CD4-positive, alpha-beta T cell treated with Interleukin-17A for 4 hours (primary cell): ENCODE data around the gene RTP5.
"Not testable (repeated sequence)": the region's sequence is repeated elsewhere in the genome, so short reads cannot be mapped to it uniquely, and the experiment has no call there.

Experiments used
- DNase-seq: peaks from one replicate; pipeline ENCODE4 v3.0.0-alpha.2; 2020; ENCODE audit warnings: mixed read lengths

Gene RTP5

GRCh38 chr2:241904011-241904718, 34.6 kb downstream of the RTP5 start:
- no peak for DNase-seq

DNA sequence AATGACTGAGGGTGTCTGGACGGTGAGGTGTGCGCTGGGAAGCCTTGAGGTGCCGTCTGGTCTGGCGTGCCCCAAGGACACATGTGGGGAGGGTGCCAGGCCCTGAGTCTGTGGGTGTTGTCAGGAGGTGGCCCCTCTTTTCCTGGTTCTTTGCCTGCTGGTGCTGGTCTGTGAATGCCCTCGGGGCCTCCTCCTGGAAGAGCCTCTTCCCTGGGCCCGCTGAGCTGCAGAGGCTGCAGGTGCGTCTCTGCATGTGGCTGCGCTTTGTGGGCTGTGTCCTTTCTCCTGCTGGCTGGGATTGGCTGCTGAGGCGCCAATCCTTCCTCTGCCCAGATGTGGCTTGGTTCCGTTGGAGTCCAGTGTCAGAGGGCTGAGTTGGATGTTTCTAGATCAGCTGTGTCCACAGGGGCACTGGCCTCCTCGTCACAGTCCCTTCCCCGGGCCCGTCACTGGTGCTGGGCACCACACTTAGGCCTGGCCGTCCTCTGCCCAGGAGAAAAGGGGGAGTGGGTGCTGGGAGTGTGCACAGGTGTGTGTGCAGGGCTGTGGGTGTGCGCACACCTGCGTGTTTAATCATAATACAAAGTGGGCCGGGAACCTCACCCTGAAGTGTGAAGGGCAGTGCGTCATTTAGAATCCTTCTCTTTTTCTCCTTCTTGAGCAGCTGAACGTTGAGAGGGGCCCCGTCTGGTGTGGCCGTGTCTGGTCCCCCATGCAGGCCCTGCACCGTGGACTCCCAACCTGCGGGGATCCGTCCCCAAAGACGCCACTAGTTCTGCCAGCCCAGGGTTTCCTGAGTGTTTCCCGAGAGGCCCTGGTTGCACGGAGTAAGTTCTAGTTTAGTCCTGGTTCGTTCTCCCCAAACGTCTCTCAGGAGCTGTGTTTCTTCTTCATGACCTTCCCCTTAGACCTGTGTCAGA, 35.5 kb downstream of the RTP5 start:
- DNase-seq = no peak

DNA sequence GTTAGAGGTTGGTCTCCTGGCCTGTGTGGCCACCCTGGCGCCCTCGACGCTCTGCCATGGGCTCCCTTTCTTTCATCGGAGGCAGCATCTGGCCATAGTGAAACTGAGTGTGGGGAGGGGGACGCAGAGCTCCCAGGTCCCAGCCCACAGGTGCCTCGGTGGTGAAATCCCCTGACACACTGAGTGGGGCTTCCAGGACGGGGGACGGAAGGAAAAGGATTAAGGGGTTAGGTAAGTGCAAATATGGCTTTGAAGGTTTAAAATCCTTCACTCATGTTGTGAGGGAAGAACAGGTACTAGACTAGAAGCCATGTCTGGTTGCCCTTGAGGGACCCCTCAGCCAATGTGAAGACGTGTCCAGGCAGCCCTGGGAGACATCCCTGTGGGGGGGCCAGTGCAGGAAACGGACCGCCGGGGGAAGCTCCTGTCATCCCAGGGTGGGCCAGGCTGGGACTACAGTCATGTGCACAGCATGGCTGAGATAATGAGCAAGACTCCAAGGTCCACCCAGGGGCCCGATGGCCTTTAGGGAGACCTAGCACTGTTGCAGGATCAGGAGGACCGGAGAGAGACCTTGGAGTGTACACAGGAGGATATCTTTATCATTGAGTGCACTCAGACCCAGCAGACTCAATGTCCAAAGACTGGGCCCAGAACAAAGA, 36.3 kb downstream of the RTP5 start:
- no peak for DNase-seq

GRCh38 chr2:241906378-241906770, 36.8 kb downstream of the RTP5 start:
- DNase-seq = not testable (repeated sequence)

GRCh38 chr2:241906826-241907570, 37.5 kb downstream of the RTP5 start:
- DNase-seq = no peak

DNA sequence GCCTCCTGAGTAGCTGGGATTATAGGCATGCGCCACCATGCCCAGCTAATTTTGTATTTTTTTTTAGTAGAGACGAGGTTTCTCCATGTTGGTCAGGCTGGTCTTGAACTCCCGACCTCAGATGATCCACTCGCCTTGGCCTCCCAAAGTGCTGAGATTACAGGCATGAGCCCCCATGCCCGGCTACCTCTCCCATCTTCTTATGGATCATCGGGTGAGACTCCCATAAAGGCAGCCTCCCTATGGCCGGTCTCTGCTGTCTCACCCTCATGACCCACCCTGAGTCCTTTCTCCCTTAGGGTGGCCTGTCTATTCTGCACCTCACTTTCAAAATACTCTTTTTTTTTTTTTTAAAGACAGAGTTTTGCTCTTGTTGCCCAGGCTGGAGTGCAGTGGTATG, 38.3 kb downstream of the RTP5 start:
- not testable (repeated sequence) for DNase-seq

DNA sequence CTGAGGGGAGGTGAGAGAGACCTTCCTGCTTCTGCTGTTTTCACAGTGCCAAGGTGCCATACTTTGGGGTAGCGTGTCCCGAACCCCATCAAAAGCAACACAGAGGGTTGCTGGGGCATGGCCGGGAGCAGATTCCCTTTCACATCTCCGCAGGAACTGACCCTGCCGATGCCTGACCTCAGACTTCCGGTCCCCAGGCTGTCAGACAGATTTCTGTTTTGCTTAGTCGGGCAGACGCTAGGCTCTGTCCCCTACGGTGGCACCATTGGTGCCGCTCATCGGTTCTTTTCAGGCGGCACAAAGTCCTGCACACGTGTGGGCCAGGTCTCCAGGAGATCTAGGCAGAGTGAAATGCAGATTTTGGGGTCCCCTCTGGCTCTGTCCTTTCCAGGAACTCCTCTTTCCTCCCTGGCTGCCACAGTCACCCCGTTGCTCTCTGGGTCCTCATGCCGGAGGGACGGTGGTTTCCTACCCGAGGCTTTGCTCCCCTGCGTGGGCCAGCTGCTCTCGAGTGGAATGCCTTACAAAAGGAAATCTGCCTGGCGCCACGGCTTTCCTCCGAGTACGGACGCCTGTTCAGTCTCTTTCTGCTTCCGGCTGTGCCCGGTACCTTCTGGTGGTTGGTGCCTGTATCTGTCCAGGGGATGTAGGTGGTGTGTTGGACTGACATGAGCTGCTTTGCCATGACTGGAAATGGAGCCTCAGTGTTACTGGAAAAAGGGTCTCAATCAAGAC, 39.3 kb downstream of the RTP5 start:
- no peak for DNase-seq

DNA sequence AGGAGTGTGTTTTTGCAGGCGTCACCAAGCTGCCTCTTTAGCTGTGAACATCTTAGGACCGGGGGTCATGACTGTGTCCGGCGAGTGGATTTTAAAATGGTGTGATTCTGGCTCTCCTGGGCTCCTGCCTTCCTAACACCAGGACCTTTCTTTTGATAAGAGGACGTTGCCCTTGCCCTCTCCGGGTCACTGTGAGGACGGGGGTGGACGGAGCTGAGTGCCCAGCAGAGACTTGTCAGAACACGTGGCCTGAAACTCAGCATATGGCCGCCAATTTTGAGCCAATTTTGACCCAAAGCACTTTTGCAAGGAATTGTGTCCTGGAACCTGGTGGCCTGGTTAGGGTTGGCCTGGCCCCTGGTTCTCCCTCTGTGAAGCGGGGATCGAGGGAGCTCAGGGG, 40.2 kb downstream of the RTP5 start:
- no peak for DNase-seq

DNA sequence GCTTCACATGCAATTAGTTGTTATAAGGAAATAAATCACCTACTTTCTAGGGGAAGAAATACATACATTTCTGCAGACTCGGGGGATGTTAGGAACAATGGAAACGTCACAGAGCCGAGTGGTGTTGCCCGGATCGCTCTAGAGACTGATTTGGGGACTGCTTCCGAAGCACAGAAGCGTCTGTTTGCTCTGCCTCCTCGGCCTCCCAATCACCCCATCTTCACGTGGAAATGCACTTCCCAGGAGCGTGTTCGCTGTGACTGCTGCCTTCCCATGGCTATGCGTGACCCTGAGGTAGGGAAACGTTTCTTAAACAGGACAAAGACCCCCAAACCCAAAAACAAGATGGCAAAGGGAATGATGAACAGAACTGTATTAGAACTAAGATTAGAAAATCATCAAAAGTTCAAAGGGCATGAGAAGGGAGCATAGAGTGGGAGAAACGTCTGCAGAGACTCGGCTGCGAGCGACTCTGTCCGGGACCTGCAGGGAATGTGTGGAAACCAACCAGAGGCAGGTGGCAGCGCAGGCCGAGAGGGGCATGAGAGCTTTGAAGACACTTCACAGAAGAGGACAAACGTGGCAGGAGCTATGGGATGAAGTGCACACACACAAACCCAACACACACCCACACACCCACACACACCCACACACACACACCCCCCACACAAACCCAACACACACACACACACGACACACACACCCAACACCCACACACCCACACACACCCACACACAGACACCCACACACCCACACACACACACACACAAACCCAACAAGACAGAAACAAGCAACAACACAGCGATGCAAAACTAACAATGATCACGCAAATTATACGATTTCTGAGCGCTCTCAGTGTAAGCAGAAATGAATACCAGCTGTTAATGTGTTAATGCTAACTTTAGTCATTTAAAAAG, 41.3 kb downstream of the RTP5 start:
- no peak for DNase-seq

DNA sequence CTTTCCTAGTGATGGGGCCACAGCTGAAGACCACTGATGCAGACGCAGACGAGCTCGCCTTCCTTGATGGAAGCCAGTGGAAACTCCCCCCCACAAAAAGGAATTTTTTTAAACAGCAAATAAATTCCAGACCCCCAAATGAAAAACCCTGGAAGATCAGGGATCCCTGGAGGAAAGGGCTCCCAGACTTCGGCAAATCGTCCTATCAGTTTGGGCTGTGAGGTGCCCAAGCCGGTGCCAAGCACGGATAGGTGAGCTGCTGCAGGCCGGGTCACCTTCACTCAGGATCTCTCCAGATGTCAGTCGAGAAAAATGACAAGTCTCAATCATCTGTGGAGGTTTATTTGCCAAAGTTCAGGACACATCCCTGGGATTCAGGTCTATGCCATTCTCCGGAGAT, 42.0 kb downstream of the RTP5 start:
- DNase-seq = no peak

- no peak for DNase-seq
Measured at GRCh38 chr2:241912021-241912555, 42.6 kb downstream of the RTP5 start.

- no peak for DNase-seq
Measured at GRCh38 chr2:241913703-241914102, 44.2 kb downstream of the RTP5 start.

DNA sequence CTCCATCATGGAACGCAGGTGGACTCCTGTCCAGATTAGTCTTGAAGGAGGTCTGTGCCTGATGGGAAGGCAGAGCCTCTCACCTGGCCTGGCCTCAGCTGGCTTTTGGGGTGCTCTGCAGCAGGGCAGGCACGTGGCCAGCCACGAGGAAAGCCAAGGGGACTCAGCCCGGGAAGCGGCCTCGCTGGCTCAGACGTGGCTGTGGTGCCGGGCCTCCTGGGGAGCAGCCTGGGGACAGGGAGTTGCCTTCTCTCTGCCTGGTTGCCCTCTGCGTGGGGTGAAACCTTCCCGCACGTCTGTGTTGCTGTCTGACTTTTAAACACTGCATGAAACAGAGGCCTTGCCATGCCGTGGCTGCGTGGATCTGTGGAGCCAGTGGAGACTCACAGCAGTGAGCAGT, 45.0 kb downstream of the RTP5 start:
- DNase-seq = no peak

DNA sequence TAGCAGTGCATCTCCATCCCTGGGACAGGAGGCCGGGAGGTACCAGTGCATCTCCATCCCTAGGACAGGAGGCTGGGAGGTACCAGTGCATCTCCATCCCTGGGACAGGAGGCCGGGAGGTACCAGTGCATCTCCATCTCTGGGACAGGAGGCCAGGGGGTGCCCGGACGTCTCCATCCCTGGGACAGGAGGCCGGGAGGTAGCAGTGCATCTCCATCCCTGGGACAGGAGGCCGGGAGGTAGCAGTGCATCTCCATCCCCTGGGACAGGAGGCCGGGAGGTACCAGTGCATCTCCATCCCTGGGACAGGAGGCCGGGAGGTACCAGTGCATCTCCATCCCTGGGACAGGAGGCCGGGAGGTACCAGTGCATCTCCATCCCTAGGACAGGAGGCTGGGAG, 52.1 kb downstream of the RTP5 start:
- not testable (repeated sequence) for DNase-seq

DNA sequence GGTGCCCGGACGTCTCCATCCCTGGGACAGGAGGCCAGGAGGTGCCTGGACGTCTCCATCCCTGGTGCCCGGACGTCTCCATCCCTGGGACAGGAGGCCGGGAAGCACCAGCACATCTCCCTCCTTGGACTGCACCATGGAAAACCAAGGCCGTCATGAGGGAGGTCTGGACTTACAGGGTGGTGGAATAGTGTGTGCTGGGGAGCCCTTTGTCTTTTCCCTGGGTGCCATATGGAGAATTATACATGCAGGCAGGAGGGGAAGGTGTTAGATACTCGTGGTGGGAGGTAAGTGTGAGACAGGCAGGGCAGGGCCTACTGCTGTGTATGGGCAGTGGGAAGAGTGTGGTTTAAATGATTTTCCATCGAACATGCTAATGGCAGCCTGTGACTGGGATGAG, 52.9 kb downstream of the RTP5 start:
- DNase-seq = no peak

GRCh38 chr2:241922816-241923601, 53.5 kb downstream of the RTP5 start:
- DNase-seq = not testable (repeated sequence)
